Suprapubic skin (tissue), 4 donors: ENCODE data around the gene TEC. TPM values are rescaled to one million over a fixed set of nuclear protein-coding genes. Genes with fewer than 3 reads are reported as not detected.

ENCODE experiments used
- DNase-seq, 2 donors: peaks; one replicate each; pipeline ENCODE4 v3.0.0-alpha.2; 2019; ENCODE audit warnings: low spot score in 2 of 2
- H3K27ac ChIP-seq: fragments of 200-600 bp; sonication (generic); one replicate; pipeline ENCODE4 v1.5.1; 2019
- H3K27me3 ChIP-seq: fragments of 200-600 bp; sonication (generic); one replicate; pipeline ENCODE4 v1.5.1; 2019
- H3K36me3 ChIP-seq: fragments of 200-600 bp; sonication (generic); one replicate; pipeline ENCODE4 v1.5.1; 2019
- H3K4me1 ChIP-seq: fragments of 200-600 bp; sonication (generic); one replicate; pipeline ENCODE4 v1.5.1; 2019
- H3K4me3 ChIP-seq: fragments of 200-600 bp; sonication (generic); one replicate; pipeline ENCODE4 v1.5.1; 2019; ENCODE audit warnings: mild to moderate bottlenecking
- H3K9me3 ChIP-seq: fragments of 200-600 bp; sonication (generic); one replicate; pipeline ENCODE4 v1.5.1; 2019
- EP300 ChIP-seq: sonication (generic); formaldehyde crosslinking; IDR thresholded peaks from one replicate; pipeline ENCODE4 v1.6.1; 2017; ENCODE audit warnings: antibody characterized with exemption
- POLR2A ChIP-seq, 2 donors: fragments of 450-650 bp; IDR thresholded peaks; one replicate each; pipeline ENCODE4 v1.6.1; 2017; ENCODE audit warnings: antibody characterized with exemption in 2 of 2, mild to moderate bottlenecking in 2 of 2, moderate library complexity in 2 of 2
- POLR2AphosphoS5 ChIP-seq, 3 donors: sonication (generic); formaldehyde crosslinking; IDR thresholded peaks; one replicate each; pipeline ENCODE4 v1.6.1; 2017; ENCODE audit warnings: antibody characterized with exemption in 3 of 3
- WGBS: methylation state at CpG from one replicate; pipeline ENCODE4 v1.1.5; 2018; 5-methylcytosine and 5-hydroxymethylcytosine counted together
- total RNA-seq, 4 donors: library from RNA; depleted of rRNA; stranded (reverse); fragments of >200 nt; gene quantifications; one replicate each; pipeline ENCODE4 v1.1.0, GENCODE V29; 2016
- TF ChIP-seq, protein P1 (sequence below), 2 donors: fragments of 200-600 bp in 1 of 2; fragments of 450-650 bp in 1 of 2; sonication (generic) in 1 of 2; IDR thresholded peaks; one replicate each; pipeline ENCODE4 v1.5.1; 2016 to 2019; ENCODE audit warnings: antibody characterized with exemption in 2 of 2, mild to moderate bottlenecking in 1 of 2, moderate library complexity in 1 of 2

The TEC gene
- total RNA-seq, 4 donors from 2014 or later, result 4.1 to 18.8 (median 7.2) TPM

DNA sequence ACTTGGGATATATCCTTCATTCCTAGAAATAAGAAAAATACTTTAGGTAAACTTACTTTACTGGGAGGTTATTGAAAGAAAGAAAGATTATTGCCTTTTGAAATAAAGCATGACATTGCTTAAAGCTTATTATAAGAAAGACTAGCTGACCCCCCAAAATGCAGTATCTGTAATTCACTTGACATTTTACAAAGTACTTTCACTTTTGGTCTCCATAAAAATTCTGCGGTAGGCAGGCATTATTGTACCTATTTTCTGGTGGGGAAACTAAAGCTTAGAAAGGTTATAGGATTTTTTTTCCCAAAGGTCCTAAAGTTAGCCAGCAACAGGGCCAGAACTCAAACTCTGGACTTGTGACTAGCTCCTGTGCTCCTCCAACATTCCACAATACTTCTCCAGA lies 105.9 kb downstream of the TEC start:
- no peak overlapping the region for H3K27ac ChIP-seq
- no peak overlapping the region for H3K4me3 ChIP-seq
- H3K9me3 ChIP-seq, result no peaks in the 10 kb centered on the region
- H3K27me3 ChIP-seq, result no peaks in the 10 kb centered on the region
- WGBS, result 81% methylated on average over 1 of the region's 1 CpG
- H3K36me3 ChIP-seq, result peaks cover 9% of the 10 kb centered on the region
- no peaks in the 10 kb centered on the region for H3K4me1 ChIP-seq
- TF ChIP-seq POLR2AphosphoS5 (IDR thresholded peaks at IDR 0.05), result no peak
- no peak for TF ChIP-seq EP300
- TF ChIP-seq, protein P1, sequence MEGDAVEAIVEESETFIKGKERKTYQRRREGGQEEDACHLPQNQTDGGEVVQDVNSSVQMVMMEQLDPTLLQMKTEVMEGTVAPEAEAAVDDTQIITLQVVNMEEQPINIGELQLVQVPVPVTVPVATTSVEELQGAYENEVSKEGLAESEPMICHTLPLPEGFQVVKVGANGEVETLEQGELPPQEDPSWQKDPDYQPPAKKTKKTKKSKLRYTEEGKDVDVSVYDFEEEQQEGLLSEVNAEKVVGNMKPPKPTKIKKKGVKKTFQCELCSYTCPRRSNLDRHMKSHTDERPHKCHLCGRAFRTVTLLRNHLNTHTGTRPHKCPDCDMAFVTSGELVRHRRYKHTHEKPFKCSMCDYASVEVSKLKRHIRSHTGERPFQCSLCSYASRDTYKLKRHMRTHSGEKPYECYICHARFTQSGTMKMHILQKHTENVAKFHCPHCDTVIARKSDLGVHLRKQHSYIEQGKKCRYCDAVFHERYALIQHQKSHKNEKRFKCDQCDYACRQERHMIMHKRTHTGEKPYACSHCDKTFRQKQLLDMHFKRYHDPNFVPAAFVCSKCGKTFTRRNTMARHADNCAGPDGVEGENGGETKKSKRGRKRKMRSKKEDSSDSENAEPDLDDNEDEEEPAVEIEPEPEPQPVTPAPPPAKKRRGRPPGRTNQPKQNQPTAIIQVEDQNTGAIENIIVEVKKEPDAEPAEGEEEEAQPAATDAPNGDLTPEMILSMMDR (IDR thresholded peaks at IDR 0.05), result no peak
- no peak for TF ChIP-seq POLR2A (IDR thresholded peaks at IDR 0.05)
- DNase-seq, result no peak

DNA sequence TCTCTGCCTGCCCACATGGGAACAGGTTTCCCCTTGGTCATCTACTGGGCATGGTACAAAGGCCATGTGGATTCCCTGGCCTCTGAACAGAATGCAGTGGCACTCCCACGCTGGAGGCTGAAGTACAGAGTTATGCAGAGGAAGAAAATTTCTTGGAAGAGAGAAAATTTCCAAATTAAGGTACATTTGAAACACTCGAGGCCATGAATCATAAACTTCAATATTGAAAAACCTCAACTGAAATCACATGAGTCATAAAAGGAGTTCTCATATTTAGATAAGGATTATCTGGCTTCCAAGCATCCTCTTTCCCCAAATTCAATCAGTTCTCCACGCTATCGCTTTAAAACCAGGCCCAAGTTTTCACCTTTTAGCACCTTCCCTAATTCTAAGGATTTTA lies 107.5 kb downstream of the TEC start:
- no peak overlapping the region for H3K27ac ChIP-seq
- peaks cover 4% of the 10 kb centered on the region for H3K36me3 ChIP-seq
- no peaks in the 10 kb centered on the region for H3K9me3 ChIP-seq
- no peak for DNase-seq
- H3K27me3 ChIP-seq, result no peaks in the 10 kb centered on the region
- H3K4me1 ChIP-seq, result no peaks in the 10 kb centered on the region
- TF ChIP-seq EP300, result no peak
- TF ChIP-seq POLR2AphosphoS5 (IDR thresholded peaks at IDR 0.05), result no peak
- no peak for TF ChIP-seq POLR2A (IDR thresholded peaks at IDR 0.05)
- TF ChIP-seq, protein P1 (IDR thresholded peaks at IDR 0.05), result no peak
- no peak overlapping the region for H3K4me3 ChIP-seq
- WGBS, result 65% methylated on average over 4 of the region's 4 CpGs

DNA sequence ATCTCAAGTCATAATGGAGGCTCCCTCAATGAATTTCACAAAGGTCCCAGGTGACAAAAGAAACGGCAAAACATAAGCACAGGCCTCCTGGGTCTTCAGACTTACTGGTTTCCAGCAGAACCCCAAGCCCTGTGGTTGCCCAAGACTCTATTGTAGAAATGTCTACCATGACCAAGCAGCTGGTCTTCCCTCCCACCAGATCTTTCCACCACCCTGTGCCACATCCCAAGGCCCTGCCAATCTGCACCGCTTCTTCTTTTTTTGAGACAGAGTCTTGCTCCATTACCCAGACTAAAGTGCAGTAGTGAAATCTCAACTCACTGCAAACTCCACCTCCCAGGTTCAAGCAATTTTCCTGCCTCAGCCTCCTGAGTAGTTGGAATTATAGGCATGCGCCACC lies 112.4 kb downstream of the TEC start:
- Histone ChIP-seq H3K36me3 (peaks cover 14% of the 10 kb centered on the region), H3K9me3 (peaks cover 3% of the 10 kb centered on the region), H3K27me3 (no peaks in the 10 kb centered on the region), H3K4me3 (no peak overlapping the region), H3K27ac (no peak overlapping the region), H3K4me1 (no peaks in the 10 kb centered on the region)
- DNase-seq, result no peak
- TF ChIP-seq EP300 (no peak), POLR2A (IDR thresholded peaks at IDR 0.05) (no peak), POLR2AphosphoS5 (IDR thresholded peaks at IDR 0.05) (no peak)
- TF ChIP-seq, protein P1 (IDR thresholded peaks at IDR 0.05), result no peak
- WGBS, result 63% methylated on average over 3 of the region's 3 CpGs

DNA sequence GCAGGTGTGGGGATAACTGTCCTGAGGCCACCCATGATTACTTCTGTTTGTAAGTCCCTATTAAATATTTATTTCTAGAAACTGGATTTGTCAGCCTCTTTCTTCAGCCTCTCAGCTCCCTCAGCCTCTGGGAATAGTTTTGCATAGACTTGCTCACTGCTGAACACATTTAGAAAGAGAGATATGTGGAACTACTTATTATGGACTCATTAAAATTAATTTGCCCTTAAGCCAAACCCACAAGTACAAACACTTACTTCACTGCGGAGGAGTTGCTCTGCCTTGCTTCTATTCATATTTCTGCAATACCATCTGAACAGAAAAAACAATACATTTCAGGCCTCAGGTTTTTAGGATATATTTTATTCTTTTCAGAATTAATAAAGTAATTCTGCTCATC lies 113.2 kb downstream of the TEC start:
- WGBS, result 49% methylated on average over 1 of the region's 1 CpG
- Histone ChIP-seq H3K27ac (no peak overlapping the region), H3K27me3 (no peaks in the 10 kb centered on the region), H3K9me3 (peaks cover 3% of the 10 kb centered on the region), H3K4me1 (no peaks in the 10 kb centered on the region), H3K4me3 (no peak overlapping the region), H3K36me3 (peaks cover 14% of the 10 kb centered on the region)
- TF ChIP-seq, protein P1 (IDR thresholded peaks at IDR 0.05), result no peak
- TF ChIP-seq POLR2AphosphoS5 (IDR thresholded peaks at IDR 0.05) (no peak), EP300 (no peak), POLR2A (IDR thresholded peaks at IDR 0.05) (no peak)
- DNase-seq, result no peak

DNA sequence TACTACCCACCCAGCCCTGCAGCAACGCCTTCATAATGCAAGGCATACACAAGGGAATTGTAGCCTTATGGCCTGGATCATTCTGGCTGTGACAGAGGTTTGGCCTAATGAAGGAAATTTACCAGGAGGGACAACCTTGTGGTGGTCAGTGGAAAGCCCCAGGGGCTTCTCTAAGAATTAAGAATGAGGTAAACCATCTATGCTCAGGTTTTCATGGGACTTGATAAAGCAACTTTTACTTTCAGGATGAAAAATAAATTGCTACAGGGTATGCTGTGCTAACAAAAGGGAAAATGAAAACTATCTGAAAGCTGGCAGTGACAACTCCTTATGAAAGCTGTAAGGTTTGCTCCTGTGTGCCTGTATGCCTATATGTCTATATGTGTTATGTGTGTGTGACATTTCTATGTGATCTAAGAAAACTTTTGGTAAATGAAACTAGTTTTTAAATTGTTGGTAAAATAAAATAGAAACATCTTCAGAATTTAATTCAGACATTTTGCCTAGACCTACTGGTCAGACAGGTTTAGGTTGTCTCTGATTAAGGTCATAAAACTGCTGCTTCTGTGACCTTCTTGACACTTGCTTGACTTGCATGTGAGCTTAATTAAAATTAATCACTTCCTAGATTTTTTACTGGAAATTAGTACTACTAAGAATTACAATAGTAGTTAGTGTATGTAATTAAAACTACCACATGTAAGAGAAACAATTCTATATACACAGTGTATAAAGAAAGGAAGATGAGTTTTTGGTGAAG lies 115.7 kb downstream of the TEC start:
- no peak overlapping the region for H3K27ac ChIP-seq
- peaks cover 14% of the 10 kb centered on the region for H3K36me3 ChIP-seq
- no peak for DNase-seq
- no peaks in the 10 kb centered on the region for H3K4me1 ChIP-seq
- 100% methylated on average over 1 of the region's 1 CpG for WGBS
- no peak overlapping the region for H3K4me3 ChIP-seq
- no peaks in the 10 kb centered on the region for H3K27me3 ChIP-seq
- TF ChIP-seq EP300 (no peak), POLR2A (IDR thresholded peaks at IDR 0.05) (no peak), POLR2AphosphoS5 (IDR thresholded peaks at IDR 0.05) (no peak)
- TF ChIP-seq, protein P1 (IDR thresholded peaks at IDR 0.05), result no peak
- H3K9me3 ChIP-seq, result peaks cover 3% of the 10 kb centered on the region
